Cardiac muscle cell (in vitro differentiated cells and primary cell): ENCODE measurements around the gene BAIAP2L1. TPM values are rescaled to one million over a fixed set of nuclear protein-coding genes. Genes with fewer than 3 reads are reported as not detected.
A peak's percentile ranks its signal among the peaks of the same experiment; 100 is the strongest.

Source experiments
- DNase-seq, 2 donors: peaks; one replicate each; pipeline versions ENCODE4 v3.0.0 to v3.0.0-alpha.2; 2010 to 2017; ENCODE audit warnings: low read depth in 1 of 2, low spot score in 1 of 2
- H3K27ac ChIP-seq: fragments of 200-600 bp; sonication (generic); 2 replicates; pipeline ENCODE4 v1.5.1; 2016
- H3K27me3 ChIP-seq: fragments of 200-600 bp; sonication (generic); 2 replicates; pipeline ENCODE4 v1.6.0; 2016; ENCODE audit warnings: control low read depth
- H3K36me3 ChIP-seq: fragments of 200-600 bp; sonication (generic); 2 replicates; pipeline ENCODE4 v1.5.1; 2016; ENCODE audit warnings: control low read depth
- H3K4me1 ChIP-seq: fragments of 200-600 bp; sonication (generic); 2 replicates; pipeline ENCODE4 v1.8.1; 2017; ENCODE audit warnings: low read depth, mild to moderate bottlenecking, mixed run types
- H3K4me3 ChIP-seq: fragments of 200-600 bp; sonication (generic); 2 replicates; pipeline ENCODE4 v1.5.1; 2016; ENCODE audit warnings: mild to moderate bottlenecking
- H3K9me3 ChIP-seq: fragments of 200-600 bp; sonication (generic); 2 replicates; pipeline ENCODE4 v1.5.1; 2017; ENCODE audit warnings: low read depth, mild to moderate bottlenecking, control low read depth
- polyA plus RNA-seq: library from polyadenylated mRNA; unstranded; fragments of >200 nt; fragmentation: Nextera tagmentation; extraction: Ambion mirVana; gene quantifications from 2 replicates; pipeline ENCODE4 v1.2.1, GENCODE V29; 2016
- total RNA-seq: library from RNA; depleted of rRNA; stranded (reverse); fragments of >200 nt; gene quantifications from 2 replicates; pipeline ENCODE4 v1.2.3, GENCODE V29; 2016
- TF ChIP-seq, protein P1 (sequence below): IDR thresholded peaks from 2 replicates; pipeline ENCODE4 v1.5.1; 2012; ENCODE audit warnings: low read depth, mild to moderate bottlenecking, low read length

The BAIAP2L1 gene
- total and polyA plus RNA-seq, 2 experiments from 2014 or later = 7.6 to 11.6 TPM

DNA sequence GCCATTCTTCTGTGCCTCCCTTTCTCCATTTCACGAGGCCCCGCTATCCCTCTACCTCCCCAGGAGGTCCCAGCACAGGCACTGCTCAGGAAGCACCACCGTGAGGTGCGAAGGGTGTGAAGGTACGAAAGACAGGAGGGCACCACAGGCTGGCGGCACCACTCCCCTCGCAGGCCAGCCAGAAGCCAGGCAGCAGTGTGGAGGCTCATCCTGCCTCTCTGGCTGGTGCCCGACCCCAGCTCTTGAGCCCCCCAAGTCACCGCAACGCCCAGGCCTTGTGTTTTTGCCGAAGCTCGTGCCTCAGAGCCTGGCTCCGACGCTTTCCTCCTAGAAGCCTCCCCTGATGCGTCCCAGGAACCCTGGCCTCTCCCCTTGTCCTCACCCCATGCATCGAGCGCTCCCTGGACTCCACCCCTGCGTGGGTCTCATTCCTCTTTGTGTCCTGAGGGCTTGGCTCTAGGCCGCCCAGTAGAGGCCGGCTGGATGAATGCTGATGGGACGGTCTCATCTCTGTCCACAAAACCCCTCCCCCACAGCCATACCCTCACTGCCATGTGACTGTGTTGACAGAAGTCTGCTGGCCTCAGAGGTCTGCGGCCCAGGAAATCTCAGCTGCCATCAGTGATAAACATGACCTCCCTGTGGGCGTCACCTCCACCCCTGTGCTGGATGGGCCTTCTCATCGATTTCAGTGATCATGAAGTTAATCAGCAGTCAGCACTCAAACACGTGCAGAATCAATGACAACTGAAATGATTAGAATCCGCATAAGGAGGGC, 100.1 kb downstream of the BAIAP2L1 start:
- TF ChIP-seq, protein P1, sequence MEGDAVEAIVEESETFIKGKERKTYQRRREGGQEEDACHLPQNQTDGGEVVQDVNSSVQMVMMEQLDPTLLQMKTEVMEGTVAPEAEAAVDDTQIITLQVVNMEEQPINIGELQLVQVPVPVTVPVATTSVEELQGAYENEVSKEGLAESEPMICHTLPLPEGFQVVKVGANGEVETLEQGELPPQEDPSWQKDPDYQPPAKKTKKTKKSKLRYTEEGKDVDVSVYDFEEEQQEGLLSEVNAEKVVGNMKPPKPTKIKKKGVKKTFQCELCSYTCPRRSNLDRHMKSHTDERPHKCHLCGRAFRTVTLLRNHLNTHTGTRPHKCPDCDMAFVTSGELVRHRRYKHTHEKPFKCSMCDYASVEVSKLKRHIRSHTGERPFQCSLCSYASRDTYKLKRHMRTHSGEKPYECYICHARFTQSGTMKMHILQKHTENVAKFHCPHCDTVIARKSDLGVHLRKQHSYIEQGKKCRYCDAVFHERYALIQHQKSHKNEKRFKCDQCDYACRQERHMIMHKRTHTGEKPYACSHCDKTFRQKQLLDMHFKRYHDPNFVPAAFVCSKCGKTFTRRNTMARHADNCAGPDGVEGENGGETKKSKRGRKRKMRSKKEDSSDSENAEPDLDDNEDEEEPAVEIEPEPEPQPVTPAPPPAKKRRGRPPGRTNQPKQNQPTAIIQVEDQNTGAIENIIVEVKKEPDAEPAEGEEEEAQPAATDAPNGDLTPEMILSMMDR = no peak
- H3K4me1 ChIP-seq = peaks cover 37% of the 10 kb centered on the region
- no peak for DNase-seq
- H3K36me3 ChIP-seq = no peaks in the 10 kb centered on the region
- H3K4me3 ChIP-seq = no peak overlapping the region
- H3K27ac ChIP-seq = peak overlapping the region; percentile 62
- H3K27me3 ChIP-seq = no peaks in the 10 kb centered on the region
- no peaks in the 10 kb centered on the region for H3K9me3 ChIP-seq

DNA sequence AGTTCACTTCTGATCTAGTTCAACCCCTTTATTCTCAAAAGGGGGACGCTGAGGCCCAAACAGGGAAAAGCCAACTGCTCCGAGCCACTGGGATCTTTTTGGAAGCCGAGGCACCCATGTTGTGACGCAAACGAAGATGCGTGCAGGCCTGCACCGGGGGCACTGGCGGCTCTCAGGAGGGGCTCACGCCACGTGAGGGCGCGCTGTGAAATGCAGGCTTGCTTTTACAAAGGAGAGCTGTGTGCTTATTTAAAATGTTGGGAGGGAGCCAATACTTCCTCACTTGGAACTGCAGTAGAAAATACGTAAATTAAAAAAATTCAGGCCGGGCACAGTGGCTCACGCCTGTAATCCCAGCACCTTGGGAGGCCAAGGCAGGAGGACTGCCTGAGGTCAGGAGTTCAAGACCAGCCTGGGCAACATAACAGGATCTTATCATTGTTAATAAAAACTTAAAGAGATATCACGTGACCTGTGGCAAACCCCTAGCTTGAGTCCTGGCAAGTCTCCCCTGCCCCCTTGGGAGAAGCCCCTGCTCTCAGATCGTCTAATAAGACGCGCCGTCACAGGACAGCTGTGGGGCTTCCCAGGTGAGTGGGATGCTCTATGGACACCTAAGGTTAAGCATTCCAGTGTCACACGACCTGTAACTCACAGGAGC, 103.1 kb downstream of the BAIAP2L1 start:
- TF ChIP-seq, protein P1 = no peak
- H3K4me1 ChIP-seq = peaks cover 24% of the 10 kb centered on the region
- no peaks in the 10 kb centered on the region for H3K27me3 ChIP-seq
- DNase-seq = no peak
- no peaks in the 10 kb centered on the region for H3K36me3 ChIP-seq
- no peak overlapping the region for H3K4me3 ChIP-seq
- no peak overlapping the region for H3K27ac ChIP-seq
- no peaks in the 10 kb centered on the region for H3K9me3 ChIP-seq

DNA sequence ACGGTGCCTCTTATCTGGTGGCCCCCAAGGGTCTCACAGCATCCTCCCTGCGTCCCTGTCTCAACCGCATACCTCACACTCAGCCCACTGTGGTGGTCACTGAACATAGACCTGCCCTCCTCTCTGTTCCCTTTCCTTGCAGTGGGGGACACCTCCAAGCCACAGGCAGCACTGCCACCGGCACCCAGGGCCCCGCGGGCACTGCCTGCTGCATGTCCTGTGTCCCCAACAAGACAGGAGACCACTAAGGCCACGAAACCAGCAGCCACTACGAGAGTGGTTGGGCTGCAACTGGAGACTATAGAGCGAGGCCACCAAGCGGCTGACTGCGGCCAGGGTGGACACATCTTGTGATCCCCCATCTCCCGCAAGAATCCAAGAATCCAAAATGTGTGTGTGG, 104.1 kb downstream of the BAIAP2L1 start:
- no peak for DNase-seq
- peaks cover 24% of the 10 kb centered on the region for H3K4me1 ChIP-seq
- no peaks in the 10 kb centered on the region for H3K36me3 ChIP-seq
- no peak overlapping the region for H3K27ac ChIP-seq
- no peak overlapping the region for H3K4me3 ChIP-seq
- no peaks in the 10 kb centered on the region for H3K27me3 ChIP-seq
- H3K9me3 ChIP-seq = no peaks in the 10 kb centered on the region
- TF ChIP-seq, protein P1 = no peak

DNA sequence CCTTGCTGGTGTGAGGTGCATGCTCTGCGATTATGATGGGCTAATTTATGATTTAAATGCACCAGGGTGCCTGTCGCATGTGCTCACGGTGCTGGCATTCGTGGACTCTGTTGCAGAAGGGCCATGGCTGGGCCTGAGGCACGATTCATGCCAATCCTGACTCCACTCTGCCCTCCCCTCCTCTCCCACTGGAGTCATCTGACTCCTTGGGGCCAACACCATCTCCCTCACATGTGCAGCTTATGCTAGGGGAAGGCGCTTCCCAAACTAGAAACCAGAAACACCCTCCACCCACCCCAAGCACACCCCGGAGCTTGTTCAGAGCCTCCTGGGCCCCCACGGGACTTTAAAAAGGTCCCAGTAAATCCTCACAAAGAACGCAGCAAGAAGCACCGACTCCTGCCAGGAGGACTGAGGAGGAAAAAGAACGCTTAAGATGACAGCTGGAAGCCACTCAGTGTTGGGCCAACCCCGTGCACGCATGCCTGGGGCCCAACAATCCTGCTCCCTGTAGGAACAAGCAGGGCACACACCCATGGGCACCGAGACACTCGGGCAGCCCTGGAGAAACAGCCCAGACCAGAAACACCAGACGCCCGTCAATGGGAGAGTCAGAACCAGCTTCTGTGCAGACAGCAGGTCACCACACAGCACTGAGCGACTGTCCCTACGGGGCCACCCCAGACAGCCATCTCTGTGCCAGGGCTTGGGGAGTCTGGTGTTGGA, 105.3 kb downstream of the BAIAP2L1 start:
- Histone ChIP-seq H3K36me3 (no peaks in the 10 kb centered on the region), H3K4me1 (peaks cover 14% of the 10 kb centered on the region), H3K4me3 (no peak overlapping the region), H3K27me3 (no peaks in the 10 kb centered on the region), H3K27ac (no peak overlapping the region), H3K9me3 (no peaks in the 10 kb centered on the region)
- no peak for DNase-seq
- TF ChIP-seq, protein P1 = no peak

DNA sequence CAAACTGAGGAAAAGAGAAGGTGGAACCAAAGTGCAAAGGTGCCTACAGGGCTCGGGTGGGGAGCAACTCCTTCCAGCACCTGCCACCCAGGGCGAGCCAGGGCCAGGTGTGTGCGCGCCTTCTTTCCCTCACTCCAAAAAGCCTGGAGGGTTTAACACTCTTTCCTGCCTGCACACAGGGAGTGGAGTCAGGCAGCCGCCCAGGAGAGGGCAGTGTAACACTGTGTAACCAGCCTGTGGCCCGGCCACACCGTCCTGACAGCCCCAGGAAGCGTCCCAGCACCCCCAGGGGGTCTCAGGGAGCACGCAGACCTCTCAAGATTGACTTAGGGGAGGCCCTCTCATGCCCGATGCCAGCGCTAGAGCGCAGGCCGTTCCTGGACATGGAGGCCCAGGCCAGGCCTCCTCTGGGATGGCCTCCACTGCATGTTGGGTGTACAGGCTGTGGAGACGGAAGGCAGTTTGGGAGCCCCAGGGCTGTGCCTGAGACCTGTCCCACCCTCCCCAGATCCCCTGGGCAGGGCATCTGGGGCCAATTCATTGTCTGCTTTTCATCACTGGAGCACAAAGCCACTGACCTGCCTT, 106.0 kb downstream of the BAIAP2L1 start:
- H3K27me3 ChIP-seq = no peaks in the 10 kb centered on the region
- H3K4me1 ChIP-seq = peaks cover 9% of the 10 kb centered on the region
- no peak overlapping the region for H3K27ac ChIP-seq
- H3K4me3 ChIP-seq = no peak overlapping the region
- H3K9me3 ChIP-seq = no peaks in the 10 kb centered on the region
- no peaks in the 10 kb centered on the region for H3K36me3 ChIP-seq
- peak; percentile 66 to 82 for DNase-seq
- TF ChIP-seq, protein P1 = peak; percentile 75
